Pancreas (tissue), 10 donors: ENCODE results near the gene TRIO. TPM values are rescaled to one million over a fixed set of nuclear protein-coding genes. Genes with fewer than 3 reads are reported as not detected.
"Not testable (repeated sequence)": the region's sequence is repeated elsewhere in the genome, so short reads cannot be mapped to it uniquely, and the experiment has no call there.

Experiments used
- ATAC-seq, 4 donors: fragments of 200-7000 bp; cut with Tn5 transposase; one replicate each; pipeline versions ENCODE4 v1.8.0 to v1.9.1; 2020; ENCODE audit warnings: mild to moderate bottlenecking in 4 of 4, moderate library complexity in 4 of 4
- DNase-seq, 6 donors: peaks; one replicate each; pipeline ENCODE4 v3.0.0-alpha.2; 2020
- FAIRE-seq: peaks from 2 replicates; lab custom pipeline; 2012; peaks lifted over from hg19 to GRCh38; lab: Jason Lieb, UNC
- H3K27ac ChIP-seq, 4 donors: fragments of 200-600 bp; sonication (generic); 1 replicate in 3 of 4; 2 replicates in 1 of 4; pipeline versions ENCODE4 v1.5.0 to v1.8.0; 2020
- H3K27me3 ChIP-seq, 4 donors: fragments of 200-600 bp; one replicate each; pipeline ENCODE4 v1.8.0; 2021
- H3K36me3 ChIP-seq, 3 donors: fragments of 200-600 bp; sonication (generic) in 1 of 3; one replicate each; pipeline versions ENCODE4 v1.5.0 to v1.8.0; 2020 to 2021
- H3K4me1 ChIP-seq, 3 donors: fragments of 200-600 bp; one replicate each; pipeline ENCODE4 v1.8.0; 2021
- H3K4me3 ChIP-seq, 4 donors: fragments of 200-600 bp; sonication (generic) in 2 of 4; one replicate each; pipeline versions ENCODE4 v1.5.0 to v1.8.0; 2020 to 2021
- H3K9me3 ChIP-seq, 4 donors: fragments of 200-600 bp; one replicate each; pipeline ENCODE4 v1.8.0; 2021
- CTCF ChIP-seq, 4 donors: fragments of 200-600 bp; sonication (generic) in 3 of 4; IDR thresholded peaks; one replicate each; pipeline versions ENCODE4 v1.5.0 to v1.8.0; 2021; ENCODE audit warnings: antibody characterized with exemption in 4 of 4
- WGBS, 2 donors: extraction: QIAGEN DNeasy Blood & Tissue Kit; methylation state at CpG; one replicate each; pipeline ENCODE4 v1.1.7; 2013; 5-methylcytosine and 5-hydroxymethylcytosine counted together
- intact Hi-C, 3 donors: fragments of 100-400 bp; cut with DNase I; formaldehyde crosslinking; loops; one replicate each; pipeline versions ENCODE4 v1.11.1 to v1.14.2; 2022
- polyA plus RNA-seq, 2 donors: library from polyadenylated mRNA; stranded (reverse); fragments of 200-250 nt; gene quantifications; one replicate each; pipeline ENCODE4 v1.2.3, GENCODE V29; 2013
- total RNA-seq, 6 donors: library from RNA; stranded (reverse); fragmentation: NEBNext Ultra II Directional in 4 of 6; extraction: Animal tissue kit (Norgen Biotek cat#: 25700) in 4 of 6; gene quantifications; one replicate each; pipeline versions ENCODE4 v1.2.1 to v1.2.4, GENCODE V29; 2021 to 2023
- donor health status: healthy with polysubstance abuse.
- donor health status: DM: no; HTN: no; CAD: no; lungs with moderate emphysema.
- donor health status: DM: no; HTN: no; CAD: no.
- donor health status: control.
- donor health status: control.
- donor health status: Bipolar disorder and iron deficiency.
- donor health status: DM: yes; HTN: yes; CAD: no.
- donor health status: DM: no; HTN: no; CAD: no.
- donor health status: DM: no; HTN: no; CAD: no.
- donor health status: DM: yes; HTN: yes; CAD: no.

The TRIO gene
- total and polyA plus RNA-seq, 8 donors, result 27.3 to 82.5 (median 38.3) TPM

GRCh38 chr5:14435481-14435880, 292.3 kb downstream of the TRIO start:
- ATAC-seq (no peak), DNase-seq (no peak), FAIRE-seq (no peak)
- H3K9me3 ChIP-seq, result no peaks in the 10 kb centered on the region
- H3K4me1 ChIP-seq, result peaks cover 0 to 5% (median 0%) of the 10 kb centered on the region in 3 donors
- H3K27me3 ChIP-seq, result no peaks in the 10 kb centered on the region
- intact Hi-C loops, result no loop called here
- H3K36me3 ChIP-seq, result no peaks in the 10 kb centered on the region
- H3K27ac ChIP-seq, result no peak overlapping the region
- H3K4me3 ChIP-seq, result no peak overlapping the region
- TF ChIP-seq CTCF (IDR thresholded peaks at IDR 0.05), result no peak
- 79 to 85% methylated on average over 2 of the region's 2 CpGs for WGBS, 2 donors

- H3K4me1 ChIP-seq, H3K27me3 ChIP-seq, H3K9me3 ChIP-seq, DNase-seq, intact Hi-C loops, ATAC-seq, H3K27ac ChIP-seq, H3K4me3 ChIP-seq, FAIRE-seq, H3K36me3 ChIP-seq: not testable (repeated sequence)
- 91 to 95% methylated on average over 5 of the region's 5 CpGs for WGBS, 2 donors
These were observed 293.0 kb downstream of the TRIO start for GRCh38 chr5:14436122-14436521.

- H3K9me3 ChIP-seq, result no peaks in the 10 kb centered on the region
- DNase-seq (no peak), ATAC-seq (no peak), FAIRE-seq (no peak)
- H3K27me3 ChIP-seq, result no peaks in the 10 kb centered on the region
- intact Hi-C loops, result no loop called here
- no peak overlapping the region for H3K27ac ChIP-seq
- no peaks in the 10 kb centered on the region for H3K36me3 ChIP-seq
- H3K4me1 ChIP-seq, result peaks cover 0 to 5% (median 0%) of the 10 kb centered on the region in 3 donors
- WGBS, 2 donors, result 83 to 86% methylated on average over 5 of the region's 5 CpGs
- no peak for TF ChIP-seq CTCF (IDR thresholded peaks at IDR 0.05)
- H3K4me3 ChIP-seq, result no peak overlapping the region
These were observed 293.8 kb downstream of the TRIO start for GRCh38 chr5:14436801-14437542.

GRCh38 chr5:14438195-14438606, 295.1 kb downstream of the TRIO start:
- Histone ChIP-seq H3K27ac (no peak overlapping the region), H3K36me3 (no peaks in the 10 kb centered on the region), H3K4me3 (no peak overlapping the region), H3K9me3 (no peaks in the 10 kb centered on the region), H3K27me3 (no peaks in the 10 kb centered on the region), H3K4me1 (no peaks in the 10 kb centered on the region)
- FAIRE-seq (no peak), DNase-seq (no peak), ATAC-seq (no peak)
- WGBS, 2 donors, result 85 to 89% methylated on average over 6 of the region's 6 CpGs
- intact Hi-C loops, result no loop called here
- no peak for TF ChIP-seq CTCF (IDR thresholded peaks at IDR 0.05)

GRCh38 chr5:14439087-14439871, 296.1 kb downstream of the TRIO start:
- Histone ChIP-seq H3K4me1 (no peaks in the 10 kb centered on the region), H3K36me3 (no peaks in the 10 kb centered on the region), H3K4me3 (no peak overlapping the region), H3K9me3 (no peaks in the 10 kb centered on the region), H3K27me3 (no peaks in the 10 kb centered on the region), H3K27ac (no peak overlapping the region)
- no peak for TF ChIP-seq CTCF (IDR thresholded peaks at IDR 0.05)
- FAIRE-seq (no peak), DNase-seq (no peak), ATAC-seq (no peak)
- intact Hi-C loops, result no loop called here
- WGBS, 2 donors, result 84 to 88% methylated on average over 14 of the region's 14 CpGs
